NCI-H1092 (cell line): ENCODE results near the gene CAV3.

Experiments
- DNase-seq: peaks from one replicate; lab custom pipeline; 2025; lab: John Stamatoyannopoulos, UW

Gene CAV3

DNA sequence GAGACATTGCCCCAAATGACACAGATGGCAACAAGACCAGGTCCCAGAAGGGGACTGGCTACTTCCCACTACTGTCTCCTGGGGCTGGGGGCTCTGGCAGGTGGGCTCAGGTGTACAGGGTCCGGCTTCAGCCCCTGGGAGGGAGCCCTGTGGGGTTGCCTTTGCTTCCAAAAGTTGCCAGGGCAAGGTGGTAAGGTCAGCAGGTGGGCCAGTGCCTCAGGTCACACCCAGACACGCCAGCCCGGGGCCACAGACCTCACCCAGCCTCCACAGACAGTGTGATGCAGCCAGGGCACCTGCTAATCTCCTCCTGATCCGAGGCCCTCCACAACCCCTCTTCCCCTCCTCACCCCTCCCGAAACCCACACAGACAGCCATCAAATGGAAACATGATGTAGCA lies 28.3 kb downstream of the CAV3 start:
- no peak for DNase-seq

DNA sequence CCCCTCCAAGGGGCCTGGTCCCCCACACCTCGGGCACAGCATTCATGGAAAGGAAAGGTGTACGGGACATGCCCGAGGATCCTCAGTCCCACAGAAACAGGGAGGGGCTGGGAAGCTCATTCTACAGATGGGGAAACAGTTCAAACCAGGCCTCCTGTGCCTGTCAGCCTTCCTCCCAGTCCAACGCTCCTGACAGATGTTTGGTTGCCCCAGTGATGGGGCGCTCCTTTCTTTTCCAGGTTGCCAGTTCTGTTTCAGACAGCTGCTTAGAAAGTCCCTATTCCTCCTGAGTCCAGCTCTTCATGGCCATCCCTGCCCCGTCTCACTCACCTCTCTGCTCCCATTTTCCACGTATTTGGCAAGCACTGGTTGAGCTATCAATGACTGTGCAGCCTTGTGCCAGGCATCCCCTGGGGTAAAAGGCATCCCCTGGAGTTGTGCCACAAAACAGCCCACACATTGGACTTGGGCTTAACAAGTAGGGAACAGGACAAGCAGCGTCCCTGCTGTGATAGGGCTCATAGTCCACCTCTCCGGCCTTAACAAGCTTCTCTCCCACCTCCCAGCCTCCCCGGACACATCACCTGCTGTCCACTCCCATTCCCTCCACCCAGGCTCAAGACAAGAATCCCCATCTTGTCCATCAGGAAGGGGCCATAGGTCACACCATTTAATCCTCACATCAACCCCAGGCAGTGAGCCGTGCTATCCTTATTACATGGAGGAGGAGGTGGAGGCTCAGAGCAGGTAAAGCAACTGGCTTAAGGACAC lies 29.2 kb downstream of the CAV3 start:
- no peak for DNase-seq

DNA sequence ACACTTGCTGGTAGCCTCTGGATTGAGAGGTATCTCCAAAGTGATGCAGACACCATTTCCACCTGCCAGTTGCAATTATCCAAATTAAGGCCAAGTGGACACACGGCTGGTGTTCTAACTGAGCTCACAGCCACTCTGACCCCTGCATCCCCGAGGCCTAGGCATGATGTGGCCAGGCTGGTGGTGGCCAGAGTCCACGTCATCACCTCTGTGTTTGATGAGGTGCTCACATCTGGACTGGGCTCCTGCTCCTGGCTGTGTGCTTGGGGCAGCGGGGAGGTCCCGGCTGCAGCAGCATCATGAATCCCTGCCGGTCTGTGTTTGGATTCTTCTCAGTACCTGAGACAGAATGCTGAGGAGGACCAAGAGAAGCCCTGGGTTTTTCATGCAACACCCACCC lies 30.9 kb downstream of the CAV3 start:
- DNase-seq = no peak

DNA sequence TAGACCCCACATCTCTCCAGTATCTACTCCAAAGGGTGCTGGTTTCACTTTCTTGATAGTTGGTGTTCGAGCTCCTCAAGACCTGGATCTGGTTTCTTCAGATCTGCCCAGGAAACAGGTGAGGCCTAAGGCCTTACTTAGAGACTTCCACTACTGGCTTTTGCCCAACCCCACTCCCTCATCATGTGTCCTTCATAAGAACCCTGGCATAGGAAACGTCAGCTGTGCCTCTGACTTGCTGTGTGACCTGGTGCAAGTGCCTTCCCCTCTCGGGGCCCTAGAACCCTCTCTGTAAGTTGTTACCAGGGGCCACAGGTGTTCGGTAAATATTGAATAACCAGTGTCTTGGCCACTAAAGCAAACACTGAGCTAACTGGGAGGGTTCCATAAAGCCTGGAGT lies 31.9 kb downstream of the CAV3 start:
- no peak for DNase-seq

DNA sequence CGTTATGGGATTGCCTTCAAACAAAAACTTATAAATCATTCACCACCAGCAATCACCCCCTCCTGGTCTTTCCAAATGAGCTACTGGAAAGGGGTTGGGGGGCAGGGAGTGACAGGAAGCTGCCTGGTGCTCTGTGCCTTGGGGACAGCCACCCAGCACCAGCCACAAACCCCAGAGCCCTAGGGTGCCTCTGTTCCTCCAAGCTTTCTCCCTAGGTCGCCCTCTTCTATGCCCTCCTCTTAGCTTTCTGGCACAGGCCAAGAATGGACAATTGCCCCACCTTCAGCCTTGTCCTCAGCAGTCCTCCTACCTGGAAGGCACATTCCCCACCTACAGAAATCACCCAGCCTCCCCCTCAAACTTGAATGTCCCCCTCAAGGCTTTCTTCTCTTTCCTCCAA lies 32.5 kb downstream of the CAV3 start:
- DNase-seq = no peak

DNA sequence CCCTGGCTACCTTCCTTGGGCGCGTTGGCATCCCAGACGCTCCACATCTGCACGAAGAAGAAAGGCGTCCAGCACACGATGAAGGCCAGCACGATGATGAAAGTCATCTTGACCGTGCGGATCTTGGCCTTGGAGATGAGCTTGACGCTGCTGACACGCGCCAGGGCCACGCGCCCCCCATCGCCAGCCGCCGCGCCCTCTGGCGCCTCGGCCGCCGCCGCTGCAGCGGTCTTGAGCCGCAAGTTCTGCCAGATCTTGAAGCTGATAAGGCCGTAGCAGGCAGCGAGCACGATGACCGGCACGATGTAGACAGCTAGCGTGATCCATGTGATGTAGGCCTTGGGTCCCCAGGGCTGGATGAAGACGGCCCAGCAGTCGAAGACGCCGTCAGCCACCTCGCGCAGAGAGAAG lies 33.7 kb downstream of the CAV3 start:
- no peak for DNase-seq

DNA sequence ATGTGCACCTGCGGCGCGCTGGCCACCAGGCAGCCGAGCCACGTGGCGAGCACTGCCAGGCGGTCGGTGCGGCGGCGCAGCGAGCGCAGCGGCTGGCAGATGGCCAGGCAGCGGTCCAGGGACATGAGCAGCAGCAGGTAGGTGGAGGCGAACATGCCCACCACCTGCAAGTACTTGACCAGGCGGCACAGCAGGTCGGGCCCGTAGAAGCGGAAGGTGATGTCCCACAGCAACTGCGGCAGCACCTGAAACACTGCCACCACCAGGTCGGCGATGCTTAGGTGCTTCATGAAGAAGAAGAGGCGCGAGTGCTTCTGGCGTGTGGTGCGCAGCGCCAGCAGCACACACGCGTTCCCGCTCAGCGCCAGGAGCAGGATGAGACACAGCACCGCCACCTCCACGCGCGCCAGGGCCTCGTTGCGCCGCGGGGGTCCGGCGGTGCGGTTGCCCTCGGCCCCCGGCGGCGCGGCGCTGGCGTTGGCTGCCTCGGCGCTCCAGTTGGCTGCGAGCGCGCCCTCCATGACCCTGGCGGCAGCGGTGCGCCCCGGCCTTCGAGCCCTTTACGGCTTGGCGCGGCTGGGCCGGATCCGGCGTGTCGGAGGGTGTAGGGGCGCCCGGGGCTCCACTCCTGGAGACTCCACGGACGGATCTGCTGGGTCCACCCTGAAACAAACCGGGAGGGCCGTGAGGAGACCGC lies 34.2 kb downstream of the CAV3 start:
- DNase-seq = peak; percentile 26

DNA sequence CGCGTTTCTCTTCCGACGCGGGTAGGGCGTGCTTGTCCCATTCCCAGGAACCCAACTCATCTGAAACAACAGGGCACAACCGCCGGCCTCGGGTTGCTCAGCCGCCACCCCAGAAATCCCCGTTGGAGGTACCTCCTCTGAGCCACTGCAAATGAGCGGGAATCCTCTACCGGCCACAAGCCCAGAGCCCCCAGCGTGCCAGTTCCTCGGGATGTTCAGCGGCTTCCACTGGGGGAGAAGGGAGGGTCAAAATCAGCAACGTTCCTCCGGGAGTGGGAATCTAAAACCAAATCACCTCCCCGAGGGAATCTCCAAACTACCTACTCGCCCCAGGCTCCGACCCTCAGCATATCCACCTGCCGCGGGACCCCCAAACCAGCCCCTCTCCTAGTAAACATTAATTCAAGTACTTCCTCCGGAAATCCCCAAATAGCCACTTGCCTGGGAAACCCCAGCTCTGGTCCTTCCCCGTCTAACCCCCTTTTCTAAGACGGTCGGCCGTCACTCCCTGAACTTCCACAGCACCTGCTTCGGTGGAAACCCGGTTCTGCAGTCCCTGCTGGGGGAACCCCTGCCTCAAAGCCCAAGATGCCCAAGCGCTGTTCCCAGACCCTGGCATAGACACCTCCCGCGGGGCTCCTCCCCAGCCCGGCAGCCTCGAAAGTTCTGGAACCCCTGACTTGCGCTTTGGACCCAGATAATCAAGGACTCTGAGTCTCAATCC lies 34.9 kb downstream of the CAV3 start:
- DNase-seq = no peak

DNA sequence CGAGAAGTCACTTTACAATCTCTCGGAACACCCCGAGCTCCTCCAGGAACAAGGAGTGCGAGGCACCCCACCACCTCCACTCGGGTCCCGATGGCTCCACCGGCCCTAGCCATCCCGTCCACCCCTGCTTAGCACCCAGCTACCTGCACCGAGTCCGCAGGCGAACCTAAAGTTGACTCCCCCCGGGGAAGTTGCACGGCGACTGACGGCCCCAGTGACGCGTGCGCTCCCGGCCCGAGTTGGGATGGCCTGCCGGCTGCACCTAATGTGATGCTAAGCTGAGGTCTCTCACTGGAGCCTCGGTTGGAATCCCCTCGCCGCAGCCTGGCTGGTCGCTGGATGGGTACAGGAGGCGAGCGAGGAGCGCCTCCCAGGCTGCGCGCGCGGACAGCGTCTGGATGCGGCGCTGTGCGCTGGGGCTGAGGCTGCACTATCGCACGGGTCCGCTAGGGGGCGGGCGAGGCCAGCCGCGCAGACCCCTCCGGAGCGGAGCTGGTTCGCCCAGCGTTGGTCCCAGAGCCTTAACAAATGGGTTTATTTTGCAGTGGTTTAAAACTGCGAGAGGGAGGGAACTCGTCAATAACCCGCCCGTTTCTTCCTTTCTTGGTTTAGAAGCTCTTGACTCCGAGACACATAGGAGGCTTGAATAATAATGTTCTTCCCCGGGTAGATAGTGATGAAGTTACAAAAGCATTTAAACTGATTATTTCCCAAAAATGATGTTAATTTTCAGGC lies 35.7 kb downstream of the CAV3 start, which contains the start of gene OXTR:
TSS of gene OXTR (minus strand) at position 526 of the 735 bp plus-strand sequence. CDS start 1,426 bp downstream, outside the sequence.
- DNase-seq = peak; percentile 13

DNA sequence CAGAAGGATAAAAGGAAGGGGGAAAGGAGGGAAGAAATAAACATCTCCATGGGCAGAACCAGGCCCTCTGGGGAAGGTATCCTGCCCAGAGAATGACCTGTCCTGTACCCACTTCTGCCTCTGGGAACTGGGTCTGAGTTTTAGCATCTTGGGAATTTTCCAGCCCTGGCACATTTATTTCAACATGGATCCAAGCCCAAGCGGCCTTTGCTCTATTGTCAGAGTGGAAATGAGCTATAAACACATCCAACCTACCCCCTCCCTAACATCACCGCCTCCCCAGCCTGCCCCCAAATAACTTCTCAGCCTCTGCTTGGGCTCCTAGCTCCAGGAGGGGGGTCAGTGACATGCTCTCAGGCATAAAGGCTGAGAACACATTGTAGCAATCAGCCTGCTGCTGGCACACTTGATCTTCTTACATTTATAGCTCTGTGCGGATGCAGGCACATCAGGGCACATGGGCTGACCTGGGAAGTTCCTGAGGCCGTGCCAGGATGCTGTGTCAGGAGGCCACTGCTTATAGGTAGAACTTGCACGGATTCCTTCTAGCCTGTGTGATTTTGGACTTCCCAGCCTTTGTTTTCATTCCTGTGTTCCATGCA lies 40.4 kb downstream of the CAV3 start:
- DNase-seq = no peak

DNA sequence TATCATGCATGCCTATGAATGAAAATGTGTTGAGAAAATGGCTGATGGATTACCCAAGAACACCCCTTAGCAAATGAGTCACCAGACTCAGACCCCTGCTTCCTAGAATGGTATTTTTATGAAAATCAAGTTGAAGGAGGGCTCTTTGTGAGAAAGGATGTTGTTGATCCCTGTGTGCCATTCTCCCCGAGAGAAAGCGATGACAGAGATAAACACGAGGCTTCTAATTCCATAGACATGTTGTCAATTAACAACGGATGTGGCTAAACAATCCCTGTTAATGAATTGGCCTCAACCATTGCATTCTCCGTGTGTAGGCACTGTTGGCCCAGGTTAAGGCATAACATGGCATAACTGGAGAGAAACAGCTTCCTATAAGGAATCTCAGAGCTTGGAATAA lies 41.6 kb downstream of the CAV3 start:
- no peak for DNase-seq

DNA sequence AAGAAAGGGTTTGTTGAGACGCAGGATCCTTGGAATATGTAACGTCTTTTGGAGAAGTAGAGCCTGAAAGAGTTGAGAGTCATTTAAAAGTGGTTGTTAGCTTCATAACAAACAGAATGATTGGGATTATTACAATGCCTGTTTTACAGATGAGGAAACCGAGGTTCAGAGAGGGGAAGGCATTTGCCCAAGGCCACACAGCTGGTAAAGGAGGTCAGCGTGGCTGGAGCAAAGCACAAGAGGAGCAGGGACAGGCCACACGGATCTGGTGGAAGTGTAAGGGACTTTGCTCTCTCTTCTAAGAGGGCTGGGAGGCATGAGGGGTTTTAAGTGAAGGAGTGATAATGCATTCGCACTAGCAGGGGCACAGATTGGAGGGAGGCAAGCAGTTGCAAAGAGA lies 42.0 kb downstream of the CAV3 start:
- DNase-seq = no peak

DNA sequence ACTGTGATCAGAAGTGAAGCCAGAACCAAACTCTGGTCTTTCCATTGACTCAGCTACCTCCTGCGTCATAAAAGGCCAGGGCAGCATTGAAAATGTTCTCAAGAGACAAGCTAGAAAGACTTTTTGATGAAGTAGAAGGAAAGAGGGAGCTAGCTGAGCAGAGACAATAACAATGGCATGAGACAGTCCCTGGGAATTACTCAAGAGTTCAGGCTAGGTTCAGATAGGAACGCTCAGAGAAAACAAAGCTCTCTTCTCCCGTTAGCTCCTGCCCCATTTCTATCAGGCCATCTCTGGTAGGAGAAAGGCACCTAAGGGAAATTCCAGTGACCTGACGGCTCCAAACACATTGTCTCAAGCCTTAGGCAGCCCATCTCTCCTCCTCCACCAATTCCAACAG lies 42.8 kb downstream of the CAV3 start:
- no peak for DNase-seq

DNA sequence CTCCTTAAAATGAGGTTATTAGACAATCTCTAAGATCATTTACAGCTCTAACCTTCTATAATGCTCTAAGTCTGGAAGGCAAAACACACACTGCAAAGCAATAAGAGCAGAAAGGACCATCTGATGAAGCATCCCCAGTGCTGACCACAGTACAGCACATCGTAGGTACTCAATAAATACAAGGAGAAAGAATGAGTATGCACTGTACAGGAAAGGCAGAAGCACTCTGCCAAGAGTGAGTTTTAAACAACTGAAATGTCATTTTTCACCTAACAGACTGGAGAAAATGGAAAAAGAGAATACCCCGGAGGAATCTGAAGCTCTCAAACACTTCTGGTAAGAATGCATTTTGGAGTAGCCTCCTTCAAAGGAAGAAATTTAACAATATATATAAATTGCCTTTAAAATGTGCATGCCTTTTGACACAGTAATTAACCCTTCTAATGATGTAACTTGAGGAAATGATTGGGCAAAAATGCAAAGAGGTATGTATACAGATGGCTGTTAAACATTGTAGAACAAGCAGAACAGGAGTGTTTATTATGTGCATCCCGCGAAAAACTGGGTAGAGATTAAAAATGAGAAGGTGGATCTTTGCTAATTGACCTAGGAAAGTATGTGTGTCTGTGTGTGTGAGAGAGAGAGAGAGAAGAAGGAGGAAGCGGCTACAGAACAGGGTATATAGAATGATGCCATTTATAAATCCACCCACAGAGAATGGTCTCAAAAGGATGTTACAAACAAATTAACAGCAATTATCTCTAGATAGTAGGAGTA lies 43.8 kb downstream of the CAV3 start:
- no peak for DNase-seq

DNA sequence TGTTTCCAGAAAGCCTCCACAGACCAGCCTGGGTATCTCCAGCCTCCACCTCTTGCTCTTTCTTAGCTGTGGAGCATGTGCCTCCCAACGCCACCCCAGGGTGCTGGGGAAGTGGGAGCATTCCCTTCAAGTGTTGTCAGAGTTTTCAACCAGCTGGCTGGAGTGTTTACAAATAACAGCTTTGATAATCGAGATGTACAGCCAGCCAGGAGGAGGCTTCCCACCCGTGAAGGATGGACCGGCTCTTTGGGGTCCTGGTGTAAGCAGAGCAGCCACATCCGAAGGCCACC lies 44.3 kb downstream of the CAV3 start:
- DNase-seq = no peak

DNA sequence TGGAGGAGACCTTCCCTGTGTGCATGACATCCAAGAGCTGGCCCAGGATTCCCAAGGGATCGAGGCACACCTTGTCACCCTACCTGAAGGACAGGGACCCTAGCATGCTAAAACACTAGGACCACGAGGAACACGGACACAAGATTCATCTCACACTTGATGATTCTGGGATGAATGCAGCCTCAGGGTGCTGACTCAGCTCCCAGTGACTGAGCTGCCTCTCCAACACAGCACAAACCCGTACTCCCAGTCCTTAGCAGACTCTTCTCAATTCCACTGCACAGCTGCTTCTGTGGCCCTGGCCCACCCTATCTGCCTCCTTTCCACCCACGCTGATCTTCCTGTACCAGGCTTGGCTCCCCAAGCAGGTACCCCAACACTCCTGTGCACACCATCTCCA lies 44.9 kb downstream of the CAV3 start:
- no peak for DNase-seq

DNA sequence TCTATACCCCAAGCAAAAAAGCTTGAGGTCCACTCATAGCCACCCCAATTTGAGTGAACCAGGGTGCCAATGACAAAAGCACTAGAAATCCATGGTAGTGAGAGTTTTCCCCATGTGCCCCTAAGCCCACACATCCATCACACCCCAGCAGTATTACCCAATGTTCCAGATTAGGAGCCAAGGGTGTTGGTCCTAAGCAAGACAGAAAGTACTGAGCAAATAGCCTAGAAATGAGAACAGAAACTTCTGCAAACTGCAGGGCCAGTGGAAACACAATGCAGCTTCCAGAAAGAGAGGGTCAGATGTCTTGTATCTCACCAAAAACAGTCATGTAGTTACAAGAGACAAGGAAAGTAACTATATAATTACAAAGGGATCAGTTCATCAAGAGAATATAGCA lies 46.7 kb downstream of the CAV3 start:
- DNase-seq = no peak

DNA sequence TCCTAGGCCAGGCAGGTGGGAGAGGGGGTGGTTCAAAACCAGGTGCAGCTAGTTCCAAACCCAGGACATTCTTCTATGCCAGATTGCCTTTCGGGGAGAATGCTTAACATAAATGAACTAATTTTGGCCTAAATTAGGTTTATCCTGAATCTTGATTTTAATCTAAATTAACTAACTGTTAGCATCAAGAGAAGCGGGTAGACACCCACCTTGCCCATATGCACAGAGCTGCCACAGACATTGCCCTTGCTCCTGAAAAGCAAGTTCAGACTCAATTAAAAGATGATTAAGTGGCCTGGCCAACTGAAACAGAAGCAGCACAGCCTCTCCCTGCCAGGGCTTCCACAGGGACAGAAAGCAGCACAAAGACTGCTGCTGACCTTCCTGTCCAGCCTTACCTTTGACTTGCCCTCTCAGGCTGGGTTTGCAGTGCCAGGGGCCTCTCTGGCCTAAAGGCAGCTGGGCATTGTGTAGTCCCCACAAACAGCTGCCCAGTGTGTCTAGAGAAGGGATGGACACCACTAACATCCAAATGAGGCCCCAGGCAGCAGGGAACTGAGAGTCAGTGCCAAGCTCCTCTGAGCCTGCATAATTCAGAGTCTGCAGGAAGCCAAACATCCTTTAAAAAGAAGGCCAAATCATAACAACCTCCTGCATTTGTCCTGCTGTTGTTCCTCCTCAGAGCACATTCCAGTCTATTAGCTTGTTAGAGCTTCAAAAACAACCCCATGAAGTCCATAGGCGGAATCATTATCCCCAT lies 51.3 kb downstream of the CAV3 start:
- no peak for DNase-seq

DNA sequence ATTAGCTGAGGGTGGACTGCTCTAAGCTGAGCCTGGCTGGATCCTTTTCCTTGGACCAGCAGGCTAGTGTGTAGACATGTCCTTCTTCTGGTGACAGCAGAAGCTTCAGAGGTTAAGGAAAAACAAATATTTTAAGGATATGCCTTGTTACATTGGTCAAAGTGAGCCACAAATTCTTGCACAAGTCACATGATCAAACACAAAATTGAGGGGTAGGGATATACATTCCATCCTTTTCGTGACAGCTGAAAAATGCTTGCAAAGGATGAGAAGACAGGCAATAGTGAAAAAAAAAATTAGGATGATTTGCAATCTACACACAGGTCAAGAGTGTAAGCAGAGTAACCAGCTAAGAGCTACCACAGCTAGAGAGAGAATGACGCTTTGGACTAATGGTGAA lies 56.9 kb downstream of the CAV3 start:
- no peak for DNase-seq

DNA sequence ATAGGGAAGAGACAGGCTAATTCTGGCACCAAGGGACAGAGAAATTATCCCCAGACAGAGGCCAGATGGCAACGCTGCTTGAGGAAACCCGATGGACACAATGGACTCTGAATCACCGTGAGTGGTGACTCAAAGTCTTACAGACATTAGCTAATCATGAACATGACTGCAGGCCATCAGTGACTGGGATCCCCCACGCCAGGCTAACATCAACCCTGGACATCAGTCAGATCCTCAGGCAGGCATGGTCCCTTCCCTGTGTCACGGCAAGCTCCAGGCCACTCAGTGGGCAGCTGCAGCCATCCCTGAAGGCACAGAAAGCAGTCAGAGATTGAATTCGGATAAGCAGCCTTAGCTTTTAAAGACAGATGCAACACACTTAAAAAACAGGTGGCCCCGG lies 59.6 kb downstream of the CAV3 start:
- DNase-seq = no peak

DNA sequence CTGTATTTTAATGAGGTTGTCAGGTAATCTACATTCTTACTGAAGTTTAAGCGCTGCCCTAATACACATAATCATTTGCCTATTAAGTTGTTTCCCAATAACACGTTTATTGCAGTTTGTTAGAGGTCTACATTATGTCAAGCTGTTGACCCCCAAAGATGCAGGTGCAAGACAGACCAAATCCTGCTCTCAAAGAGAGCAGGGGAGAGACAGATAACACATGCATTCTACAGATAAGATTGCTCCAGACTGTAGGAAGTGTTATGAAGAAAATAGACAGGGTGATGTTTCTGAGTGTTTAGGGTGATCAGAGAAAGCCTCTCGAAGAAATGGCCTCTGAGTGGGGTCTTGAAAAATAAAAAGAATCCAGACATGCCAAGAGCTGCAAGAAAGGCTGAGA lies 60.6 kb downstream of the CAV3 start:
- DNase-seq = no peak
